Mammary epithelial cell (primary cell): ENCODE results near the gene BSDC1.
"Not testable (repeated sequence)": the region's sequence is repeated elsewhere in the genome, so short reads cannot be mapped to it uniquely, and the experiment has no call there.

ENCODE experiments used
- EZH2 ChIP-seq: IDR thresholded peaks from 2 replicates; pipeline ENCODE4 v1.6.1; 2012; ENCODE audit warnings: low read length, inconsistent platforms, borderline replicate concordance
- TF ChIP-seq, protein P1 (sequence below), 2 donors: IDR thresholded peaks in 1 of 2; conservative IDR thresholded peaks in 1 of 2; 2 replicates each; pipeline ENCODE4 v1.5.1; 2011 to 2012; ENCODE audit warnings: inconsistent platforms in 2 of 2, low read length in 2 of 2, mild to moderate bottlenecking in 2 of 2, control low read depth in 1 of 2, low read depth in 1 of 2; ENCODE audit not compliant: insufficient read depth in 1 of 2; ENCODE audit errors: extremely low read depth in 1 of 2

DNA sequence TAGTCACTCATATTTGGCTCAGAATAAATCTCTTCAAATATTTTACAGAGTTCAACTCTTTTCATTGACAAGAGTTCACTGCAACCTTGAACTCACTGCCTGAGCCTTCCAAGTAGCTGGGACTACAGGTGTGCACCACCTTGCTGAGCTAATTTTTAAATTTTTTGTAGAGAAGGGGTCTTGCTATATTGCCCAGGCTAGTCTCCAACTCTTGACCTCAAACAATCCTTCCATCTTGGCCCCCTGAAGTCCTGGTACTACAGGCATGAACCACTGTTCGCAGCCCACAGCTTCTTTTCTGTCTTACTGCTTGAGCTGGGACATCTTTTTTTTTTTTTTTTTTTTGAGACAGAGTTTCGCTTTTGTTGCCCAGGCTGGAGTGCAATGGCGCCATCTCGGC is 44.5 kb upstream of the BSDC1 start:
- not testable (repeated sequence) for TF ChIP-seq EZH2
- TF ChIP-seq, protein P1, sequence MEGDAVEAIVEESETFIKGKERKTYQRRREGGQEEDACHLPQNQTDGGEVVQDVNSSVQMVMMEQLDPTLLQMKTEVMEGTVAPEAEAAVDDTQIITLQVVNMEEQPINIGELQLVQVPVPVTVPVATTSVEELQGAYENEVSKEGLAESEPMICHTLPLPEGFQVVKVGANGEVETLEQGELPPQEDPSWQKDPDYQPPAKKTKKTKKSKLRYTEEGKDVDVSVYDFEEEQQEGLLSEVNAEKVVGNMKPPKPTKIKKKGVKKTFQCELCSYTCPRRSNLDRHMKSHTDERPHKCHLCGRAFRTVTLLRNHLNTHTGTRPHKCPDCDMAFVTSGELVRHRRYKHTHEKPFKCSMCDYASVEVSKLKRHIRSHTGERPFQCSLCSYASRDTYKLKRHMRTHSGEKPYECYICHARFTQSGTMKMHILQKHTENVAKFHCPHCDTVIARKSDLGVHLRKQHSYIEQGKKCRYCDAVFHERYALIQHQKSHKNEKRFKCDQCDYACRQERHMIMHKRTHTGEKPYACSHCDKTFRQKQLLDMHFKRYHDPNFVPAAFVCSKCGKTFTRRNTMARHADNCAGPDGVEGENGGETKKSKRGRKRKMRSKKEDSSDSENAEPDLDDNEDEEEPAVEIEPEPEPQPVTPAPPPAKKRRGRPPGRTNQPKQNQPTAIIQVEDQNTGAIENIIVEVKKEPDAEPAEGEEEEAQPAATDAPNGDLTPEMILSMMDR (conservative IDR thresholded peaks at IDR 0.05 in 1 of 2, IDR thresholded peaks at IDR 0.05 in 1 of 2; ENCODE audit: extremely low read depth in 1 of 2, insufficient read depth in 1 of 2, low read depth in 1 of 2, low read length in 2 of 2) = not testable (repeated sequence)
